Panc1 (cell line): ENCODE data around the gene NUAK2. TPM values are rescaled to one million over a fixed set of nuclear protein-coding genes. Genes with fewer than 3 reads are reported as not detected.

Experiments
- ATAC-seq: fragments of 200-7000 bp; cut with Tn5 transposase; 2 replicates; pipeline ENCODE4 v1.9.1; 2020; ENCODE audit warnings: mild to moderate bottlenecking, moderate library complexity
- BruUV-seq: library from RNA; stranded (reverse); fragments of 400-500 nt; replicated peaks from 2 replicates; lab custom pipeline; 2021; lab: Mats Ljungman, UMichigan
- CTCF ChIA-PET: fragments of 300-600 bp; sonication (Branson Sonifier 250); formaldehyde crosslinking; loops from one replicate; lab custom pipeline; 2022; ENCODE audit warnings: antibody characterized with exemption; lab: Charles Lee
- POLR2A ChIA-PET: fragments of 300-600 bp; sonication (Branson Sonifier 250); formaldehyde crosslinking; loops from one replicate; lab custom pipeline; 2022; ENCODE audit warnings: antibody characterized with exemption; lab: Charles Lee
- DNase-seq: peaks from one replicate; pipeline ENCODE4 v3.0.0-alpha.2; 2010; ENCODE audit warnings: low read depth, low spot score
- H3K27ac ChIP-seq: 2 replicates; pipeline ENCODE4 v1.5.1; 2011; ENCODE audit warnings: mild to moderate bottlenecking, low read length, inconsistent platforms
- H3K27me3 ChIP-seq: fragments of 200-500 bp; sonication (Bioruptor generic); 2 replicates; pipeline ENCODE4 v1.6.0; 2014; ENCODE audit warnings: low read length, inconsistent platforms; ENCODE audit not compliant: control insufficient read depth, insufficient read depth
- H3K36me3 ChIP-seq: fragments of 200-500 bp; sonication (Bioruptor generic); 2 replicates; pipeline ENCODE4 v1.5.1; 2014; ENCODE audit warnings: inconsistent platforms, mild to moderate bottlenecking, low read length, moderate library complexity; ENCODE audit not compliant: control insufficient read depth, insufficient read depth
- H3K4me1 ChIP-seq: 2 replicates; pipeline ENCODE4 v1.5.1; 2011; ENCODE audit warnings: inconsistent platforms, mild to moderate bottlenecking, low read length, moderate library complexity; ENCODE audit not compliant: control insufficient read depth, insufficient read depth
- H3K4me3 ChIP-seq, 2 experiments: 2 replicates each; pipeline ENCODE4 v1.5.1; 2011 to 2012; ENCODE audit warnings: low read depth in 2 of 2, low read length in 2 of 2, mild to moderate bottlenecking in 2 of 2, inconsistent platforms in 1 of 2, moderate library complexity in 1 of 2
- H3K9me3 ChIP-seq: fragments of 200-500 bp; sonication (Bioruptor generic); 2 replicates; pipeline ENCODE4 v1.5.1; 2014; ENCODE audit warnings: low read depth, mild to moderate bottlenecking, inconsistent platforms, low read length, moderate library complexity; ENCODE audit not compliant: control insufficient read depth, insufficient read depth
- CTCF ChIP-seq: fragments of 450-650 bp; IDR thresholded peaks from 2 replicates; pipeline ENCODE4 v1.5.1; 2017; ENCODE audit warnings: mild to moderate bottlenecking
- POLR2AphosphoS5 ChIP-seq: IDR thresholded peaks from 2 replicates; pipeline ENCODE4 v1.6.1; 2012; ENCODE audit warnings: mild to moderate bottlenecking, low read depth, low read length, moderate library complexity
- REST ChIP-seq, 2 experiments: IDR thresholded peaks; 2 replicates each; pipeline ENCODE4 v1.6.1; 2011 to 2012; ENCODE audit warnings: low read depth in 2 of 2, control low read depth in 1 of 2, low read length in 1 of 2, mild to moderate bottlenecking in 1 of 2, moderate library complexity in 1 of 2; ENCODE audit not compliant: insufficient read depth in 1 of 2
- SIN3A ChIP-seq: IDR thresholded peaks from 2 replicates; pipeline ENCODE4 v1.6.1; 2012; ENCODE audit warnings: low read depth, mild to moderate bottlenecking, low read length, moderate library complexity, borderline replicate concordance; ENCODE audit not compliant: insufficient read depth
- TCF7L2 ChIP-seq: IDR thresholded peaks from 2 replicates; pipeline ENCODE4 v1.6.1; 2011; ENCODE audit warnings: mild to moderate bottlenecking, low read depth, low read length, inconsistent platforms
- in situ Hi-C: cut with HindIII; loops from 2 replicates; pipeline ENCODE4 v1.10.0; 2016; ENCODE audit warnings: low sequenced_read_pairs, low pct_unique_long_range_greater_than_20kb
- intact Hi-C: fragments of 100-400 bp; cut with micrococcal nuclease; formaldehyde crosslinking; loops from one replicate; pipeline ENCODE4 v1.10.0; 2022; ENCODE audit not compliant: unreplicated experiment
- total RNA-seq: library from RNA; stranded (reverse); gene quantifications from one replicate; pipeline ENCODE4 v1.2.1, GENCODE V29; 2021; ENCODE audit not compliant: unreplicated experiment

Gene NUAK2
- total RNA-seq, 1 experiment from 2014 or later: 17.4 TPM

- in situ Hi-C loops (no loop called here), intact Hi-C loops (loop anchor here (1.0 kb wide), 1 partner anchor 51 kb away; no protein-coding TSS in a partner anchor)
- H3K27me3 ChIP-seq: no peaks in the 10 kb centered on the region
- POLR2A ChIA-PET: interaction anchor here (0.5 kb wide), 1 partner anchor 596 kb away, joined by 5 read pairs; no protein-coding TSS in a partner anchor
- DNase-seq (no peak), ATAC-seq (peak; percentile 10; the same call in 1 of the 2 replicates)
- BruUV-seq: no TSS peak
- H3K9me3 ChIP-seq: no peaks in the 10 kb centered on the region
- H3K4me3 ChIP-seq: no peak overlapping the region
- CTCF ChIA-PET: interaction anchor here (0.6 to 5.8 kb wide), 7 partner anchors 27 to 219 kb away, joined by 3 to 149 read pairs (median 4); no protein-coding TSS in a partner anchor
- no peaks in the 10 kb centered on the region for H3K36me3 ChIP-seq
- H3K27ac ChIP-seq: peak overlapping the region; percentile 78
- peaks cover 11% of the 10 kb centered on the region for H3K4me1 ChIP-seq
- no peak for TF ChIP-seq POLR2AphosphoS5
- no peak for TF ChIP-seq SIN3A
- TF ChIP-seq TCF7L2: no peak
- TF ChIP-seq REST (IDR thresholded peaks at IDR 0.05; ENCODE audit: insufficient read depth in 1 of 2, low read depth in 2 of 2, low read length in 1 of 2): no peak
- TF ChIP-seq CTCF: no peak
Measured at GRCh38 chr1:205324781-205325180, 3.2 kb upstream of the NUAK2 start.

GRCh38 chr1:205323794-205324193, 2.2 kb upstream of the NUAK2 start:
- no TSS peak for BruUV-seq
- no peak overlapping the region for H3K4me3 ChIP-seq
- DNase-seq: no peak
- peak overlapping the region; percentile 54; the same call in 1 of the 2 replicates for H3K27ac ChIP-seq
- peaks cover 15% of the 10 kb centered on the region for H3K4me1 ChIP-seq
- H3K27me3 ChIP-seq: no peaks in the 10 kb centered on the region
- no peaks in the 10 kb centered on the region for H3K36me3 ChIP-seq
- ATAC-seq: no peak
- ChIA-PET POLR2A (interaction anchor here (0.5 kb wide), 1 partner anchor 9 kb away, joined by 4 read pairs; no protein-coding TSS in a partner anchor), CTCF (interaction anchor here (1.0 to 5.8 kb wide), 4 partner anchors 11 to 52 kb away, joined by 3 to 149 read pairs (median 6); no protein-coding TSS in a partner anchor)
- in situ Hi-C loops: no loop called here
- H3K9me3 ChIP-seq: no peaks in the 10 kb centered on the region
- intact Hi-C loops: no loop called here
- TF ChIP-seq SIN3A (no peak), POLR2AphosphoS5 (no peak), CTCF (no peak), TCF7L2 (no peak), REST (IDR thresholded peaks at IDR 0.05; ENCODE audit: insufficient read depth in 1 of 2, low read depth in 2 of 2, low read length in 1 of 2) (no peak)
